GM21717 (cell line): ENCODE results near the gene REST.
"Not testable (repeated sequence)": the region's sequence is repeated elsewhere in the genome, so short reads cannot be mapped to it uniquely, and the experiment has no call there.

Experiments used
- ATAC-seq: cut with Tn5 transposase; IDR thresholded peaks from one replicate; pipeline ENCODE4 v1.9.1; 2021; ENCODE audit warnings: mild to moderate bottlenecking, moderate library complexity; ENCODE audit not compliant: unreplicated experiment

The REST gene

DNA sequence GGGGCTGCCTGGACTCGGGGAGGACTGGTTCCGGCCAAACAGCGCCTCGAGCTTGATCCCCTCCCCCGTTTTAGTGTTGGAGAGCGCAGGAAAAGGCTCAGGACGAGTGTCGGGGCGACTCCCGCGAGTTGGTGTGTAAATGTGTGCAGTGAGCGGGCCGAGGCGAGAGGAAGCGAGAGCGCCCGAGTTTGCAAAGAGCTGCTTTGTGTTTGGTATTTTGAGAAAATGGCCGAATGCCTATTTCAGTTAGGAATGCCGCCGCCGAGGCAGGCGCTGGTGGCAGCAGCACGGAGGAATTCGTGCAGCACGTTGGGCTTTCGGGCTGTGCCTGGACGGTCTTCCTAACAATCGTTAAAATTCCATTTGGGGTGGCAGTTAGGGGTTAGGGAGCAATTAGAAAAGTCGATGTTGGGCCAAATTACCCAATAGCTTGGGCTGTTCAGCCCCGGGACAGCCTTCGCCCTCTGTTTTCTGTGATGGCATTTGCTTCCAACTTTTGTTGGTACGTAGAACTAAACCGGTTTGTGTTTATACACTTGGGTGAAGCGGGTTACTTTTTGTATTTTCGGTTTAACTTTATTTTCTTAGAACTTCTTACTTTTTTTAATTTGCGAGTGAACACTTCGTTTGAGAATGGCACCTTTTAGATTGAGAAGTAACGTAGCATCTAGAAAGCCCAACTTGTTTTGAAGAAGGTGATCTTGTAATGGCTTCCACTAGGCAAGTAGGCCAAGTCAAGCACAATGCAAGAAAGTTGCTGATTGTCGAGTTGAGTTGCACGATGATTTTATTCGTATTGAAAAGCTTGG, 1.6 kb downstream of the REST start:
- peak; percentile 35 for ATAC-seq

GRCh38 chr4:56910172-56910967, 2.7 kb downstream of the REST start:
- ATAC-seq: no peak

GRCh38 chr4:56914336-56914735, 6.6 kb downstream of the REST start:
- ATAC-seq: no peak

DNA sequence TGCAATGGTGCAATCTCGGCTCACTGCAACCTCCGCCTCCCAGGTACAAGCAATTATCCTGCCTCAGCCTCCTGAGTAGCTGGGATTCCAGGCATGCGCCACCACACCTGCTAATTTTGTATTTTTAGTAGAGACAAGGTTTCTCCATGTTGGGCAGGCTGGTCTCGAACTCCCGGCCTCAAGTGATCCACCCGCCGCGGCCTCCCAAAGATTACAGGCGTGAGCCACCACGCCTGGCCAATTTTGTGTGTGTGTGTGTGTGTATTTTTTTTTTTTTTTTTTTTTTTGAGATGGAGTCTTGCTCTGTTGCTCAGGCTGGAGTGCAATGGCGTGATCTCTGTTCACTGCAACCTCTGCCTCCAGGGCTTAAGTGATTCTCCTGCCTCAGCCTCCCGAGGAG, 7.3 kb downstream of the REST start:
- not testable (repeated sequence) for ATAC-seq

DNA sequence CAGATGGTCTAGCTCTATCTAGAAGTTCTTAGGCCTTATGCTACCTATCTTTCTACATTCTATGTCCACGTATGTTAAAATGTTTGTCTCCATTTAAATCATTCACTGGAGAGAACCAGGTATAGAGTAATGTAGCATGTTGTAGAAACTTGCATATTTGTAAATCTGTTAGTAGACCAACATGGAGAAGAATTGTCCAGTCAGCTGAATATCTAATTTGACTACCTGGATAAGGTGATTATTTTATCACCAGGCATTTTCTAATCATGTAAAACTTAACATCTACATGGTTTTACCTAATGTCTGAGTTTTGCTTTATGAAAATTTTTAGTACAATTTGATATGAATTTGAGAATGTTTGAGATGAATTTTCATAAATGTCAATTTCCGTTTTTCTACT, 19.5 kb downstream of the REST start:
- no peak for ATAC-seq

GRCh38 chr4:56930638-56931037, 22.9 kb downstream of the REST start:
- ATAC-seq: no peak

DNA sequence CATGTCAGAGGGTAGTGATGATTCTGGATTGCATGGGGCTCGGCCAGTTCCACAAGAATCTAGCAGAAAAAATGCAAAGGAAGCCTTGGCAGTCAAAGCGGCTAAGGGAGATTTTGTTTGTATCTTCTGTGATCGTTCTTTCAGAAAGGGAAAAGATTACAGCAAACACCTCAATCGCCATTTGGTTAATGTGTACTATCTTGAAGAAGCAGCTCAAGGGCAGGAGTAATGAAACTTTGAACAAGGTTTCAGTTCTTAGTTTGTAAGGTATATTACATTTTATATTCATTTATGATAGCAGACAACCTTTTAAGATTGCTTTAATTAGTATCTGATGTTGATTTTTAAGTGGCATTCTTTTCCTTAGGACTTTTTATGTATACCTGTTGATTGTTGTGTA, 24.2 kb downstream of the REST start:
- ATAC-seq: no peak

DNA sequence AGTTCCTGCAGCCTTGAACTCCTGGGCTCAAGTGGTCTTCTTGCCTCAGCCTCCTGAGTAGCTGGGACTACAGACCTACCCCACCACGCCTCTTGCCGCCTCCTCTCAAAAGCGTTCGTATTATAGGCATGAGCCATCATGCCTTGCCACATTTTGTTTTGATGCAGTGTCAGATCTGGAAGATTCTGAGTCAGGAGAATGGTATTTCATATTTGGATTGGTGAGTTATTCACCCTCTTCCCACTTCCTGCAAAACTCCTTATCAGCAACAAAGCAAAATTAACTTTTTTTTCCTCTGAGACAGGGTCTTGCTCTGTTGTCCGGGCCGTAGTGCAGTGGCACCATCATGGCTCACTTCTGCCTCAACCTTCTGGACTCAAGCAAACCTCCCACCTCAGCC, 29.6 kb downstream of the REST start:
- ATAC-seq: no peak

- not testable (repeated sequence) for ATAC-seq
These were observed 32.1 kb downstream of the REST start for GRCh38 chr4:56939826-56940225.

- no peak for ATAC-seq
These were observed 32.7 kb downstream of the REST start for GRCh38 chr4:56940403-56940802.

- no peak for ATAC-seq
These were observed 33.3 kb downstream of the REST start for GRCh38 chr4:56940971-56941370.

DNA sequence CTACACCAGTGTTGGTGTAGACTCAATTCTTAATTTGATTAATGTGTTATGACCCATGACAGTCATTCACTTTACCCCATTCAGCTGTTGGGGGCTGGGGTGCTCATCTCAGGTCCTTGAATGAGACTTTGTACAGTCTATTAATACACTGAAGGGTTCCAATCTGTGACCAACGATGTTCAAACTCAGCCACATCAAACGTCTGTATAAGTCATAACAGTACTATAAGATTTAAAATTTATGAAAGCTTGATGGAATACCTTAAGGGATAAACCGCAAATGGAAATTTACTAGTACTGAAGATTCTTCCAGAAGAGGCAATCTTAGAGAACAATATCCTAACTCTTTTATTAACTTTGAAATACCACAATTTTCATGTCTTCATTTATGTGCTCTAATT, 33.7 kb downstream of the REST start:
- no peak for ATAC-seq

GRCh38 chr4:56953680-56954520, 46.2 kb downstream of the REST start:
- ATAC-seq: no peak

DNA sequence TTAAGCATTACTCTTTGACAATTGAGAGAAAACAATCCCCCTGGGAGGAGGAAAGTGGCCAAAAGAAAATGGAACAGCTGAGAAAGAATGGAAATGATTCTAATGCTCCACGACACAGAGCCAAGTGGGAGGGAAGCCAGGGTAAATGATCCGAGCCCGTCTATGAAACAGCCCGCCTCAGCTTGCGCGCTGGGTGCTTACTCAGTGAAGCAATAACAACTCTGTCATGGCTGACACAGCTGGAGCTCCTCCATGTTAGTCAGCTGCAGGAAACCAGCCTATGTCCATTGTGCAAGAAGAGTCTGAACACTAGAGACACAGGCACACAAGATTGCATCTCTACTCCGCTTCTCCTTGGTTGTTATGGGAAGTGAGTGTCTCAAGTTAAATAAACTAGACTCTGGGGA, 50.4 kb downstream of the REST start:
- no peak for ATAC-seq

DNA sequence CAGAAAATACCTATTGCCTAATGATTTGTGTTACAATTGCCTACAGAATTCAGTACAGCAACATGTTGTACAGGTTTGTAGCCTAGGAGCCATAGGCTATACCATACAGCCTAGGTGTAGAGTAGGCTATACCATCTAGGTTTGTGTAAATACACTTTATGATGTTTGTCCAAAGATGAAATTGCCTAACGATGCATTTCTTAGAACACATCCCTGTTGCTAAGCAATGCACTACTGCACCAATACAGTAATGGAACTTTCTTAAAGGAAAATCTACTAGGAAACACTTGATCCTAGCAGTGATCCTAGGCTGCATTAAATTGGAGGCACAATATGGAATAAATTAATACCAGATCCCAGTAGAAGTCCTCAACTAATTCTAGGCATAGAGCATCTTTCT, 51.4 kb downstream of the REST start:
- ATAC-seq: no peak

DNA sequence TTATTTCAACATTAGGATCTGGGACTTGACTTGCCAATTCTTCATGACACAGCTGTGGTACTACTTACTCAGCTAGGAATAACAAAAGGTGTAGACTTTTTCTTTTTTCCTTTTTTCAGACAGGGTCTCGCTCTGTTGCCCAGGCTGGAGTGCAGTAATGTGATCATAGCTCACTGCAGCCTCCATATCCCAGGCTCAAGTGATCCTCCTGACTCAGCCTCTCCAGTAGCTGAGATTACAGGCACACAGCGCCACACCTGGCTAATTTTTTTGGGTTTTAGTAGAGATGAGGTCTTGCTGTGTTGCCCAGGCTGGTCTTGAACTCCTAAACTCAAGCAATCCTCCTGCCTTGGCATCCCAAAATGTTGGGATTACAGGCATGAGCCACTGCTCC, 53.4 kb downstream of the REST start:
- ATAC-seq: no peak

- ATAC-seq: no peak
These were observed 63.7 kb downstream of the REST start for GRCh38 chr4:56971383-56971782.

DNA sequence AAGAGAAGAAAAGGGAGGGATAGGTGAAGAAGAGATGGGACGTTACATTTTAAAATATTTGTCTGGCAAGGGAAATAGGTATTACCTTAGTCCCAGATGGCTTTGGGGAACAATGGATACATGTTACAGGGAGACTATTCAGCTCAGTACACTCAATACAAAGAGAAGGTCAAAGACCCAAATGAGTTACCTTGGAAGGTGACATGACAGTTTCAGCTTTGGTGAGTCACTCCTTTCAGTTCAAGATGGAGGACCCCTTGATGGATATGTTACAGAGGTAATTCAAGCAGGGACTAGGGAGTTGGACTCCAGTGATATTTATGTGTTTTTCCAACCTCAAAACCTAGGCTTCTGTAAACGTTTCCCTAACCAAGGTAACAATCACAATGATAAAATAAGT, 64.7 kb downstream of the REST start:
- ATAC-seq: no peak

- no peak for ATAC-seq
These were observed 65.1 kb downstream of the REST start for GRCh38 chr4:56972809-56973208.

DNA sequence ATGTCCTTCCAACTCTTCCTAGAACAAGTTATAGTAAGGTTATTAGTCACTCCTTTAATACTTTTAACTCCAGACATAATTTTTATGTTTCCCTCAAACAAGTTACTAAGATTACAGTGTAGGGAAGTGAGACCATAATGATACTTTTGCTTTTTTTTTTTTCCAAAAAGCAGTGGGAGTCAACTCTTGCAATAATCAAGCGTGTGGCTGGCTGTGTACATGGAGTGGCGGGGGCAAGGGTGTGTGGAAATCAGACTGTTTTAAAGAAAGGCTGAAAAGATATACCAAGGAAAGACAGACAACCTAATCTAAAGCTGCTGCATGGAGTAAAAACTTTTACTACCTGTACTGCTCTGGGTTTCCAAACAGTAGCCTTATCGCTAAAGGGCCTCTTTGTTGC, 65.6 kb downstream of the REST start:
- no peak for ATAC-seq

DNA sequence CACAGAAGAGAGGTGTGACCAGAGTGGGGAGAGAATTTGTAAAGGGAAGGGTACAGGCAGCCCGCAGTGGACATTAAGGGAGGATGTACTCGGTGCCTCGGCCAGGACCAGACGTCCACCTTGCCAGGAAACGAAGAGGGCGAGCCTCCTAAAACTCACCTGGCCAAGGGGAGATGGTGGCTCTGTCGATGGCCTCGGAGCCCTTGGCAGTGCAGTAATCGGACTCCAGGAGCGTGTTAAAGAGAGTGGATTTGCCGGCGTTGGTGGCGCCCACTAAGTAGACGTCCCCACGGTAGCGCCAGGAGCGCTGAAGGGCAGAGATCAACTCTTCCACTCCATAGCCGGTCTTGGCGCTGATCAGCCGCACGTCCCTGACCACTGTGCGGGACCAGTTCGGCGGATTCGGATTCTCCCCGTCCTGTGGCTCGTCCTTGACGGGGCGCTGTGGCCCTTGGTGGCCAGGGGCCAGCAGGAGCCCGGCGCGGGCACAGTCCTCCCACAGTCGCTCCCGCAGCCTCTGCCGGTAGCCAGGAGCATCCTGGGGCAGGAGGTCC, 68.7 kb downstream of the REST start:
- peak; percentile 1 for ATAC-seq
